NCI-H2171 (cell line): ENCODE results near the gene TMCO6.
A peak's percentile ranks its signal among the peaks of the same experiment; 100 is the strongest.
"Not testable (repeated sequence)": the region's sequence is repeated elsewhere in the genome, so short reads cannot be mapped to it uniquely, and the experiment has no call there.

Source experiments
- DNase-seq: peaks from one replicate; lab custom pipeline; 2025; lab: John Stamatoyannopoulos, UW

Gene TMCO6

GRCh38 chr5:140630292-140631035, 8.8 kb upstream of the TMCO6 start:
- DNase-seq, result no peak

- DNase-seq, result no peak
Observed at GRCh38 chr5:140631036-140631417, 8.2 kb upstream of the TMCO6 start.

DNA sequence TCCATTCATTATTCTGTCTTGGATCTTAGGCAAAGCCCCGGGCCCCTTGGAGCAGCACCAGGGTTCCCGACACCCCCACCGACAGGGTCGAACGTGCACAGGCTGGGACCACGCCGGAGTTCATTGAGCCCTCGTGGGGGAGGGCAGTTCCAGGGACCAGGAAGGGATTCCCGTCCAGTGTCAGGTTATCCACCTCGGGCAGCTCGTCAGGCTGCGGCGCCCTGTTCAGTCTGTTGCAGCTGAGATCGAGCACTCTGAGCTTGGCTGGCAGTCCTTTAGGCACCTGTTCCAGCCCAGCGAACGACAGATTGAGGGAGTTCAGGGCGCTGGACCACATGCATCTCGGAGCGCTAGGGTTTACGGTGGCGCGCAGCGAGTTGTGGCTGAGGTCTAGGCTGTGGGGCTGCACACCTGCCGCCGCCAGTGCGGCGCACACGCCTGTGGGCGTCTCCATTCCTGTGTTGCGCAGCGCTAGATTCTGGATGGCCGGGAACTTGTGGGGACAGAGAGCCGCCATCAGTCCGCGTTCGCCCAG, 7.4 kb upstream of the TMCO6 start:
- DNase-seq, result no peak

GRCh38 chr5:140632366-140633020, 6.8 kb upstream of the TMCO6 start:
- no peak for DNase-seq

DNA sequence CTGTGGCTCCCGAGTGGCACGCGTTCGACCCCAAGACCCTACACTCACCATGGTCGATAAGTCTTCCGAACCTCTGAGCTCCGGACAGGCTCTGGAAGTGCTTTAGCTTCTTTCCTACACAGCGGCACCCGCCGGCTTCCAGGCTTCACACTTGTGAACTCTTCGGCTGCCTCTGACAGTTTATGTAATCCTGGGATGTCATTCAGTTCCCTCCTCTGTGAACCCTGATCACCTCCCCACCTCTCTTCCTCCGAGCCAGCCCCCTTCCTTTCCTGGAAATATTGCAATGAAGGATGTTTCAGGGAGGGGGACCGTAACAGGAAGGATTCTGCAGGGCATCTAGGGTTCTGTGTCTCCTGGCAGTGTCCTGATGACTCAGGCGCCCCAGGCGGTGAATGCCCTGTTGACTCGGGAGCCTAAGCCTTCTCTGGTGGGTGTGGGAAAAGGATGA, 6.2 kb upstream of the TMCO6 start, which contains the start of gene CD14:
Gene CD14 (minus strand): TSS at position 155 of the 451 bp plus-strand sequence. CDS start 104 bp downstream, at position 51.
- DNase-seq, result no peak

GRCh38 chr5:140633501-140633900, 5.8 kb upstream of the TMCO6 start:
- DNase-seq, result no peak

DNA sequence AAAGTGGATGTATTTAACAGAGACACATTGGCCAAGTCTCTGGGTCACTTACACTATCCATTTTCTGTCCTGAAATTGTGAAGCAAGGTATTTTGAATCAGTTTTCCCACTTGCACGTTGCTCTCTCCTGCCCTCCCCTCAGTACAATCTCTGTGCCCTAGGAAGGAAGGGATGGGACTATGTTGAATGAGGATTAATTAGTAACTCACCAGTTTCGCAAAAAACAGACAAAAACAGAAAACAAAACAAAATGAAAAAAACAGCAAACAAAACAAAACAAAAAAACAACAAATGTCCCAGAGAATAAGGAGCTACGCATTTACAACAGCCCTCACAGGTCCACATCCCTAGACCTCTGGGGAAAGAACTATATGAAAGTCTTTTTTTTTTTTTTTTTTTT, 5.1 kb upstream of the TMCO6 start:
- DNase-seq, result no peak

GRCh38 chr5:140635291-140636257, 3.7 kb upstream of the TMCO6 start:
- DNase-seq, result no peak

DNA sequence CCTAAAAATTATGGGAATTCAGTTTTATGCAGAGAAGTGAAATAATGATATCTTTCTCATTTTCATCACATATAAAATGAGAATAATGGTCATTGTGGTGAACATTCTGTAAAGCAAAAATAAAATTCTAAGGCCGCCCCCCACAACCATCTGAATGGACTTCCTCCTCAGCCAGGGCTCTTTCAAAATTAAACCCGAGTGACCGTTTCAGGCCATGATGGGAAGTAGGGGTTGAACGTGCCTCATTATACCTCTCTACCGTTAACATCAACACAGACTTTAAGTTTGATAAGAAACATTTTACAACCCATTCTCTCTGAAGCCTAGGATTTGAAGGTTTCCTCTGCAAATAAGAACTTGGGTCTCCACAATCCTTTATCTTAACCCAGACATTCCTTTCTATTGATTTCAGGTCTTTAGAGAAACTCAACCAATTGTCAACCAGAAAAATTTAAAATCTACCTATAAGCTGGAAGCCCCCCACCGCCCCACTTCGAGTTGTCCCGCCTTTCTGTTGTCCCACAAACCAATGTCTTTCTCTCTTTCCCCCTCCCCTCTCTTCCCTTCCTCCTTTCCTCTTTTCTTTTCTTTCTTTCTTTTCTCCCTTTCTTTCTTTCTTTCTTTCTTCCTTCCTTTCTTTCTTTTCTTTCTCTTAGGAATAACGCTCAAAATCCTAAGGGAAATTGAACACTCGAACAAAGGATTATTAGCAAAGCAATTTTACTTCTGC, 1.7 kb upstream of the TMCO6 start:
- DNase-seq, result no peak

- DNase-seq, result not testable (repeated sequence)
Observed at GRCh38 chr5:140638898-140639147, 428 bp upstream of the TMCO6 start.

GRCh38 chr5:140641716-140642115, 2.5 kb downstream of the TMCO6 start:
- no peak for DNase-seq

GRCh38 chr5:140642718-140643117, 3.5 kb downstream of the TMCO6 start:
- no peak for DNase-seq

- no peak for DNase-seq
Observed at GRCh38 chr5:140647042-140647419, 7.8 kb downstream of the TMCO6 start.

DNA sequence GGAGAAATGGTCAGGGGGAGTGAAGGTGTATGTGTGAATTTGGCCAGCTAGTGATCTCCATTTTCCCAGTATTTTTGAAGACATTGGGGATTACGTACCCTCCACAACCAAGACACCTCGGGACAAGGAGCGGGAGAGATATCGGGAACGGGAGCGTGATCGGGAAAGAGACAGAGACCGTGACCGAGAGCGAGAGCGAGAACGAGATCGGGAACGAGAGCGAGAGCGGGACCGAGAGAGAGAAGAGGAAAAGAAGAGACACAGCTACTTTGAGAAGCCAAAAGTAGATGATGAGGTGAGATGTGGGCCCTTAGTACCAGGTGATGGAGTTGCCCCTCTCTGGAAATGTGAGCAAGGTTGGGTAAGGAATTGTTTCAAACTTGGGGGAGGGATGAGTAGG, 19.6 kb downstream of the TMCO6 start:
- no peak for DNase-seq

GRCh38 chr5:140660371-140660770, 21.1 kb downstream of the TMCO6 start:
- not testable (repeated sequence) for DNase-seq

DNA sequence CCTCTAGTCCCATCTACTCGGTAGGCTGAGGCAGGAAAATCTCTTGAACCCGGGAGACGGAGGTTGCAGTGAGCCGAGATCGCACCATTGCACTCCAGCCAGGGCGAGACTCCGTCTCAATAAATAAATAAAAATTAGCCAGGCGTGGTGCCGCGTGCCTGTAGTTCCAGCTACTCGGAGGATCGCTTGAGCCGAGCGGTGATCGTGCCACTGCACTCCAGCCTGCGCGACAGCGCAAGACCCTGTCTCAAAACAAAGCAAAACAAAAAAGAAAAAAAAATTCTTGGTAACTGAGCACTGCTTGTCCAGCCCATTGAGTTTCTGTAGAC, 24.7 kb downstream of the TMCO6 start:
- DNase-seq, result no peak

GRCh38 chr5:140664359-140665119, 25.3 kb downstream of the TMCO6 start, which contains the start of gene WDR55:
Gene WDR55, plus strand, starts transcription at chr5:140664904. Its CDS starts 9 bp downstream, at chr5:140664913.
- peak; percentile 74 for DNase-seq

- not testable (repeated sequence) for DNase-seq
Observed at GRCh38 chr5:140671035-140671434, 31.8 kb downstream of the TMCO6 start.

GRCh38 chr5:140671472-140672125, 32.3 kb downstream of the TMCO6 start:
- no peak for DNase-seq

- DNase-seq, result no peak
Observed at GRCh38 chr5:140672455-140673186, 33.4 kb downstream of the TMCO6 start.
